ENCODE data around the gene ALDH8A1. TPM values are rescaled to one million over a fixed set of nuclear protein-coding genes. Genes with fewer than 3 reads are reported as not detected.

Gene ALDH8A1
- total and polyA plus RNA-seq, 4 donors = 0.30 to 1.1 (median 0.57) TPM

GRCh38 chr6:134894800-134895199 lies 55.1 kb downstream of the ALDH8A1 start:
- DNase-seq = no peak
- H3K4me1 ChIP-seq (ENCODE audit: control insufficient read depth in 5 of 5, insufficient read depth in 5 of 5, low read length in 5 of 5) = no peaks in the 10 kb centered on the region
- H3K36me3 ChIP-seq (ENCODE audit: control insufficient read depth in 4 of 4, insufficient read depth in 4 of 4, low read length in 4 of 4) = no peaks in the 10 kb centered on the region
- no peak for TF ChIP-seq CTCF (IDR thresholded peaks at IDR 0.05; ENCODE audit: control extremely low read depth, extremely low read depth)
- peaks cover 0 to 2% (median 0%) of the 10 kb centered on the region in 4 donors for H3K9me3 ChIP-seq (ENCODE audit: control insufficient read depth in 4 of 4, insufficient read depth in 3 of 4, low read length in 3 of 4)
- no peak overlapping the region for H3K27ac ChIP-seq (ENCODE audit: low read depth in 1 of 2, low read length in 1 of 2)
- no peak overlapping the region for H3K9ac ChIP-seq (ENCODE audit: insufficient read depth in 1 of 2, low read length in 2 of 2)
- no peak for ATAC-seq (ENCODE audit: insufficient read depth, low FRiP score)
- H3K27me3 ChIP-seq (ENCODE audit: control insufficient read depth in 3 of 3, insufficient read depth in 3 of 3, low read length in 2 of 3) = no peaks in the 10 kb centered on the region
- no peak overlapping the region for H3K4me3 ChIP-seq
- 92 to 94% methylated on average over 1 of the region's 1 CpG for WGBS, 2 donors

- H3K9ac ChIP-seq (ENCODE audit: insufficient read depth in 1 of 2, low read length in 2 of 2) = no peak overlapping the region
- no peak overlapping the region for H3K4me3 ChIP-seq
- no peak for TF ChIP-seq CTCF (IDR thresholded peaks at IDR 0.05; ENCODE audit: control extremely low read depth, extremely low read depth)
- no peaks in the 10 kb centered on the region for H3K4me1 ChIP-seq (ENCODE audit: control insufficient read depth in 5 of 5, insufficient read depth in 5 of 5, low read length in 5 of 5)
- no peak overlapping the region for H3K27ac ChIP-seq (ENCODE audit: low read depth in 1 of 2, low read length in 1 of 2)
- ATAC-seq (ENCODE audit: insufficient read depth, low FRiP score) (no peak), DNase-seq (no peak)
- no peaks in the 10 kb centered on the region for H3K36me3 ChIP-seq (ENCODE audit: control insufficient read depth in 4 of 4, insufficient read depth in 4 of 4, low read length in 4 of 4)
- no peaks in the 10 kb centered on the region for H3K27me3 ChIP-seq (ENCODE audit: control insufficient read depth in 3 of 3, insufficient read depth in 3 of 3, low read length in 2 of 3)
- peaks cover 0 to 2% (median 0%) of the 10 kb centered on the region in 4 donors for H3K9me3 ChIP-seq (ENCODE audit: control insufficient read depth in 4 of 4, insufficient read depth in 3 of 4, low read length in 3 of 4)
Measured at GRCh38 chr6:134892362-134892761, 57.5 kb downstream of the ALDH8A1 start.

- H3K4me3 ChIP-seq = no peak overlapping the region
- H3K27me3 ChIP-seq (ENCODE audit: control insufficient read depth in 3 of 3, insufficient read depth in 3 of 3, low read length in 2 of 3) = no peaks in the 10 kb centered on the region
- no peaks in the 10 kb centered on the region for H3K4me1 ChIP-seq (ENCODE audit: control insufficient read depth in 5 of 5, insufficient read depth in 5 of 5, low read length in 5 of 5)
- no peaks in the 10 kb centered on the region for H3K36me3 ChIP-seq (ENCODE audit: control insufficient read depth in 4 of 4, insufficient read depth in 4 of 4, low read length in 4 of 4)
- no peak for DNase-seq
- H3K9me3 ChIP-seq (ENCODE audit: control insufficient read depth in 4 of 4, insufficient read depth in 3 of 4, low read length in 3 of 4) = peaks cover 0 to 2% (median 0%) of the 10 kb centered on the region in 4 donors
- no peak for TF ChIP-seq CTCF (IDR thresholded peaks at IDR 0.05; ENCODE audit: control extremely low read depth, extremely low read depth)
- H3K27ac ChIP-seq (ENCODE audit: low read depth in 1 of 2, low read length in 1 of 2) = no peak overlapping the region
- no peak for ATAC-seq (ENCODE audit: insufficient read depth, low FRiP score)
- no peak overlapping the region for H3K9ac ChIP-seq (ENCODE audit: insufficient read depth in 1 of 2, low read length in 2 of 2)
Measured at GRCh38 chr6:134891633-134892032, 58.3 kb downstream of the ALDH8A1 start.

GRCh38 chr6:134888316-134888715 lies 61.6 kb downstream of the ALDH8A1 start:
- H3K27me3 ChIP-seq (ENCODE audit: control insufficient read depth in 3 of 3, insufficient read depth in 3 of 3, low read length in 2 of 3) = no peaks in the 10 kb centered on the region
- WGBS, 2 donors = 81 to 86% methylated on average over 3 of the region's 3 CpGs
- peaks cover 0 to 2% (median 0%) of the 10 kb centered on the region in 4 donors for H3K9me3 ChIP-seq (ENCODE audit: control insufficient read depth in 4 of 4, insufficient read depth in 3 of 4, low read length in 3 of 4)
- H3K36me3 ChIP-seq (ENCODE audit: control insufficient read depth in 4 of 4, insufficient read depth in 4 of 4, low read length in 4 of 4) = no peaks in the 10 kb centered on the region
- H3K4me3 ChIP-seq = no peak overlapping the region
- no peaks in the 10 kb centered on the region for H3K4me1 ChIP-seq (ENCODE audit: control insufficient read depth in 5 of 5, insufficient read depth in 5 of 5, low read length in 5 of 5)
- DNase-seq (no peak), ATAC-seq (ENCODE audit: insufficient read depth, low FRiP score) (no peak)
- TF ChIP-seq CTCF (IDR thresholded peaks at IDR 0.05; ENCODE audit: control extremely low read depth, extremely low read depth) = no peak
- H3K9ac ChIP-seq (ENCODE audit: insufficient read depth in 1 of 2, low read length in 2 of 2) = no peak overlapping the region
- H3K27ac ChIP-seq (ENCODE audit: low read depth in 1 of 2, low read length in 1 of 2) = no peak overlapping the region
